Neuronal stem cell (in vitro differentiated cells): ENCODE measurements around the gene RSAD1.

Source experiments
- DNase-seq: peaks from one replicate; pipeline ENCODE4 v3.0.0-alpha.2; 2013; ENCODE audit warnings: low spot score
- H2AFZ ChIP-seq: one replicate; pipeline ENCODE4 v1.6.1; 2013; ENCODE audit warnings: mild to moderate bottlenecking, low read length, inconsistent platforms
- H2AK5ac ChIP-seq: 2 replicates; pipeline ENCODE4 v1.6.1; 2013; ENCODE audit warnings: low read depth, mild to moderate bottlenecking, inconsistent platforms, low read length, moderate library complexity, mixed read lengths
- H2BK120ac ChIP-seq: 2 replicates; pipeline ENCODE4 v1.6.1; 2013; ENCODE audit warnings: low read depth, mild to moderate bottlenecking, inconsistent platforms, low read length, moderate library complexity, mixed read lengths
- H2BK12ac ChIP-seq: one replicate; pipeline ENCODE4 v1.6.1; 2013; ENCODE audit warnings: low read length, inconsistent platforms
- H2BK15ac ChIP-seq: 2 replicates; pipeline ENCODE4 v1.6.1; 2013; ENCODE audit warnings: mild to moderate bottlenecking, low read length, inconsistent platforms, mixed read lengths
- H2BK5ac ChIP-seq: one replicate; pipeline ENCODE4 v1.6.1; 2013; ENCODE audit warnings: inconsistent platforms, mild to moderate bottlenecking, low read length, moderate library complexity
- H3K14ac ChIP-seq: one replicate; pipeline ENCODE4 v1.6.1; 2013; ENCODE audit warnings: low read length, inconsistent platforms
- H3K18ac ChIP-seq: 2 replicates; pipeline ENCODE4 v1.6.1; 2013; ENCODE audit warnings: low read length, inconsistent platforms
- H3K23ac ChIP-seq: 2 replicates; pipeline ENCODE4 v1.6.1; 2013; ENCODE audit warnings: low read depth, mild to moderate bottlenecking, mixed read lengths, low read length, inconsistent platforms; ENCODE audit not compliant: poor library complexity
- H3K27ac ChIP-seq: replicated peaks from 3 replicates; pipeline ENCODE4 v1.5.1; 2013; ENCODE audit warnings: low read length, inconsistent platforms
- H3K27me3 ChIP-seq, 3 experiments: 2 replicates each; pipeline ENCODE4 v1.6.1; 2013; ENCODE audit warnings: low read length in 3 of 3, mild to moderate bottlenecking in 2 of 3, inconsistent platforms in 1 of 3, low read depth in 1 of 3, mixed read lengths in 1 of 3, moderate library complexity in 1 of 3; ENCODE audit not compliant: control insufficient read depth in 3 of 3, insufficient read depth in 3 of 3
- H3K36me3 ChIP-seq, 2 donors: replicated peaks in 1 of 2; 2 replicates each; pipeline ENCODE4 v1.6.1; 2013; ENCODE audit warnings: low read length in 2 of 2; ENCODE audit not compliant: control insufficient read depth in 2 of 2, insufficient read depth in 2 of 2
- H3K4ac ChIP-seq: 2 replicates; pipeline ENCODE4 v1.6.1; 2013; ENCODE audit warnings: inconsistent platforms, mild to moderate bottlenecking, low read length, moderate library complexity
- H3K4me1 ChIP-seq, 2 donors: 1 replicate in 1 of 2; 2 replicates in 1 of 2; pipeline ENCODE4 v1.6.1; 2013; ENCODE audit warnings: low read length in 2 of 2, low read depth in 1 of 2; ENCODE audit not compliant: control insufficient read depth in 2 of 2, insufficient read depth in 1 of 2
- H3K4me2 ChIP-seq: one replicate; pipeline ENCODE4 v1.6.1; 2013; ENCODE audit warnings: mild to moderate bottlenecking, low read length, inconsistent platforms; ENCODE audit not compliant: insufficient read depth, poor library complexity, severe bottlenecking
- H3K4me3 ChIP-seq, 2 donors: 2 replicates each; pipeline ENCODE4 v1.5.1; 2013; ENCODE audit warnings: low read length in 2 of 2, mild to moderate bottlenecking in 2 of 2, inconsistent platforms in 1 of 2, moderate library complexity in 1 of 2
- H3K79me1 ChIP-seq: one replicate; pipeline ENCODE4 v1.6.1; 2013; ENCODE audit warnings: low read depth, mild to moderate bottlenecking, inconsistent platforms, low read length, moderate library complexity
- H3K9ac ChIP-seq: one replicate; pipeline ENCODE4 v1.6.1; 2013; ENCODE audit warnings: mild to moderate bottlenecking, low read depth, low read length, inconsistent platforms; ENCODE audit not compliant: poor library complexity
- H3K9me3 ChIP-seq, 2 donors: replicated peaks in 1 of 2; 2 replicates each; pipeline versions ENCODE3 to v1.6.1; 2013; ENCODE audit warnings: low read length in 2 of 2, mild to moderate bottlenecking in 2 of 2, inconsistent platforms in 1 of 2, low read depth in 1 of 2, mixed read lengths in 1 of 2, moderate library complexity in 1 of 2; ENCODE audit not compliant: control insufficient read depth in 2 of 2, insufficient read depth in 1 of 2
- H4K8ac ChIP-seq: one replicate; pipeline ENCODE4 v1.6.1; 2013; ENCODE audit warnings: low read depth, mild to moderate bottlenecking, inconsistent platforms, low read length, moderate library complexity
- H4K91ac ChIP-seq: one replicate; pipeline ENCODE4 v1.6.1; 2013; ENCODE audit warnings: low read length, low read depth, mild to moderate bottlenecking, inconsistent platforms; ENCODE audit not compliant: poor library complexity
- WGBS, 2 donors: extraction: QIAGEN DNeasy Blood & Tissue Kit; methylation state at CpG; one replicate each; pipeline ENCODE4 v1.1.7; 2013; ENCODE audit warnings: missing lambda C conversion rate in 2 of 2, mixed read lengths in 1 of 2; ENCODE audit not compliant: insufficient read length in 2 of 2, insufficient replicate concordance in 1 of 2; ENCODE audit errors: extremely low coverage in 2 of 2; 5-methylcytosine and 5-hydroxymethylcytosine counted together

Gene RSAD1

GRCh38 chr17:50465171-50465570, 13.5 kb upstream of the RSAD1 start:
- no peak overlapping the region for H2BK5ac ChIP-seq
- H3K23ac ChIP-seq, result no peak overlapping the region
- no peak overlapping the region for H2BK120ac ChIP-seq
- H3K14ac ChIP-seq, result no peak overlapping the region
- no peak overlapping the region for H3K4ac ChIP-seq
- no peak overlapping the region for H4K8ac ChIP-seq
- no peak overlapping the region for H3K9ac ChIP-seq
- no peak overlapping the region for H2AFZ ChIP-seq
- peaks cover 4 to 8% of the 10 kb centered on the region in 2 donors for H3K9me3 ChIP-seq
- no peaks in the 10 kb centered on the region for H3K79me1 ChIP-seq
- H2BK15ac ChIP-seq, result no peak overlapping the region
- no peak overlapping the region for H2BK12ac ChIP-seq
- H2AK5ac ChIP-seq, result no peak overlapping the region
- no peak overlapping the region for H3K4me2 ChIP-seq
- no peak overlapping the region for H3K18ac ChIP-seq
- WGBS, 2 donors, result no CpG with 5 or more reads among the region's 6 CpGs
- no peak overlapping the region for H4K91ac ChIP-seq
- peaks cover 0 to 4% of the 10 kb centered on the region in 2 donors for H3K4me1 ChIP-seq
- H3K27me3 ChIP-seq, result peaks cover 16 to 55% (median 37%) of the 10 kb centered on the region in 3 experiments
- no peaks in the 10 kb centered on the region for H3K36me3 ChIP-seq
- no peak for DNase-seq
- no peak overlapping the region for H3K27ac ChIP-seq
- no peak overlapping the region for H3K4me3 ChIP-seq

GRCh38 chr17:50465635-50466034, 13.0 kb upstream of the RSAD1 start:
- Histone ChIP-seq H3K79me1 (no peaks in the 10 kb centered on the region), H2BK12ac (no peak overlapping the region), H2BK120ac (no peak overlapping the region), H2BK5ac (no peak overlapping the region), H2AFZ (no peak overlapping the region), H3K36me3 (no peaks in the 10 kb centered on the region), H3K4me2 (no peak overlapping the region), H2BK15ac (no peak overlapping the region), H4K91ac (no peak overlapping the region), H3K9me3 (peaks cover 4 to 8% of the 10 kb centered on the region in 2 donors), H3K14ac (no peak overlapping the region), H3K4ac (no peak overlapping the region), H3K27me3 (peaks cover 16 to 56% (median 42%) of the 10 kb centered on the region in 3 experiments), H3K23ac (no peak overlapping the region), H4K8ac (no peak overlapping the region), H3K9ac (no peak overlapping the region), H3K4me3 (no peak overlapping the region), H3K27ac (no peak overlapping the region), H2AK5ac (no peak overlapping the region), H3K4me1 (peaks cover 0 to 4% of the 10 kb centered on the region in 2 donors), H3K18ac (no peak overlapping the region)
- WGBS, 2 donors, result no CpG with 5 or more reads among the region's 9 CpGs
- DNase-seq, result no peak

GRCh38 chr17:50466371-50467113, 12.1 kb upstream of the RSAD1 start:
- Histone ChIP-seq H2AFZ (no peak overlapping the region), H3K4me3 (no peak overlapping the region)

GRCh38 chr17:50467114-50467854, 11.4 kb upstream of the RSAD1 start:
- Histone ChIP-seq H3K36me3 (no peaks in the 10 kb centered on the region), H3K27me3 (peaks cover 16 to 71% (median 53%) of the 10 kb centered on the region in 3 experiments), H3K27ac (no peak overlapping the region), H3K9me3 (peaks cover 4 to 8% of the 10 kb centered on the region in 2 donors), H2BK120ac (no peak overlapping the region), H3K18ac (no peak overlapping the region), H2AK5ac (peak overlapping the region; percentile 91), H3K14ac (no peak overlapping the region), H3K23ac (peak overlapping the region; percentile 89), H3K4me2 (no peak overlapping the region), H3K4me1 (peaks cover 0 to 5% of the 10 kb centered on the region in 2 donors), H3K4ac (no peak overlapping the region), H3K4me3 (no peak overlapping the region), H2BK5ac (peak overlapping the region; percentile 78), H3K9ac (no peak overlapping the region), H4K91ac (no peak overlapping the region), H3K79me1 (no peaks in the 10 kb centered on the region), H4K8ac (no peak overlapping the region), H2AFZ (no peak overlapping the region), H2BK12ac (no peak overlapping the region), H2BK15ac (no peak overlapping the region)
- no CpG with 5 or more reads among the region's 7 CpGs for WGBS, 2 donors
- no peak for DNase-seq

More at GRCh38 chr17:50466371-50467113, 12.1 kb upstream of the RSAD1 start:
- H2BK120ac ChIP-seq, result no peak overlapping the region
- no peak overlapping the region for H2BK12ac ChIP-seq
- H4K91ac ChIP-seq, result no peak overlapping the region
- no peak overlapping the region for H3K4ac ChIP-seq
- peak overlapping the region; percentile 9 for H4K8ac ChIP-seq
- H3K79me1 ChIP-seq, result no peaks in the 10 kb centered on the region
- no peak overlapping the region for H3K9ac ChIP-seq
- H3K4me1 ChIP-seq, result peaks cover 0 to 4% of the 10 kb centered on the region in 2 donors
- no CpG with 5 or more reads among the region's 9 CpGs for WGBS, 2 donors
- H3K36me3 ChIP-seq, result no peaks in the 10 kb centered on the region
- H2BK15ac ChIP-seq, result peak overlapping the region; percentile 58
- H3K4me2 ChIP-seq, result no peak overlapping the region
- H2BK5ac ChIP-seq, result no peak overlapping the region
- no peak overlapping the region for H3K14ac ChIP-seq
- H3K27ac ChIP-seq, result no peak overlapping the region
- peak overlapping the region; percentile 91 for H2AK5ac ChIP-seq
- peaks cover 4 to 8% of the 10 kb centered on the region in 2 donors for H3K9me3 ChIP-seq
- peaks cover 16 to 63% (median 50%) of the 10 kb centered on the region in 3 experiments for H3K27me3 ChIP-seq
- no peak for DNase-seq
- H3K18ac ChIP-seq, result peak overlapping the region; percentile 41
- H3K23ac ChIP-seq, result peak overlapping the region; percentile 89
